HG02763 (cell line): Measurements from ENCODE around the gene CABLES2.

Source experiments
- ATAC-seq: cut with Tn5 transposase; IDR thresholded peaks from one replicate; pipeline ENCODE4 v1.9.1; 2021; ENCODE audit warnings: mild to moderate bottlenecking, moderate library complexity; ENCODE audit not compliant: unreplicated experiment

The CABLES2 gene

DNA sequence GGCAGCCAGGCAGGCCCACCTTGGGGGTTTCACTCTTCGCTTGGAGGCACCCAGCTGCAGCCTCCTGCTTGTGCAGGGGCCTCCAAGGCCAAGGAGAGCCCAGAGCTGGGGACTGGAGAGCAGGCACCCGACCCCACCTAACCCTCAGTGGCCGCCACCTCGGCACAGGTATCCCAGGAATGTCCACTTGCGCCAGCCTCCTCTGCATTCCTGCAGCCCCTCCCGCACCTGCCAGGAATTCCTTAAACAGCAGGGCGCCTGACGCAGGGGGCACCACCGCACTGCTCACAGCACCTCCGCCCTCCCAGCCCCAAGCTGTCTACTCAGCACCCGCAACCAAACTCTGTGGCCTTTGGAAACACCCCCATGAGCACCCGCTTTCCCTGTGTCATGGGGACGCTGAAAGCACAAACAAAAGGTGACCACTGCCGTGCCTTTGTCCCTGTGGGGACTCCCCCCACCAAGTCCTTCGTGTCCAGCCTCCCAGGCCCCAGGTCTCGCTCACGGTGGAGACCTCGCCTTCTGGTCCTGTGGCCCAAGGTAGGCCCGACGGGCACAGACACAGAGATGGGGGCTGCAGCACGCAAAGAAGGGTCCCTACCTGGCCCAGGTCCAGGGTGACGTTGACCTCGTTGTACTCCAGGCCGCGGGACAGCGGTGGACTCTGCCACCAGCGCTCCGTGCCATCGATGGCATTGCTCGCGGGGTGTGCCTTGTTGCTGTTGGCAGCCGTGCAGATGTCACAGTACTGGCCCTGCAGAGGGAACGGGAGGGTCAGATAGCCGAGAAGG, 45.1 kb downstream of the CABLES2 start:
- no peak for ATAC-seq

DNA sequence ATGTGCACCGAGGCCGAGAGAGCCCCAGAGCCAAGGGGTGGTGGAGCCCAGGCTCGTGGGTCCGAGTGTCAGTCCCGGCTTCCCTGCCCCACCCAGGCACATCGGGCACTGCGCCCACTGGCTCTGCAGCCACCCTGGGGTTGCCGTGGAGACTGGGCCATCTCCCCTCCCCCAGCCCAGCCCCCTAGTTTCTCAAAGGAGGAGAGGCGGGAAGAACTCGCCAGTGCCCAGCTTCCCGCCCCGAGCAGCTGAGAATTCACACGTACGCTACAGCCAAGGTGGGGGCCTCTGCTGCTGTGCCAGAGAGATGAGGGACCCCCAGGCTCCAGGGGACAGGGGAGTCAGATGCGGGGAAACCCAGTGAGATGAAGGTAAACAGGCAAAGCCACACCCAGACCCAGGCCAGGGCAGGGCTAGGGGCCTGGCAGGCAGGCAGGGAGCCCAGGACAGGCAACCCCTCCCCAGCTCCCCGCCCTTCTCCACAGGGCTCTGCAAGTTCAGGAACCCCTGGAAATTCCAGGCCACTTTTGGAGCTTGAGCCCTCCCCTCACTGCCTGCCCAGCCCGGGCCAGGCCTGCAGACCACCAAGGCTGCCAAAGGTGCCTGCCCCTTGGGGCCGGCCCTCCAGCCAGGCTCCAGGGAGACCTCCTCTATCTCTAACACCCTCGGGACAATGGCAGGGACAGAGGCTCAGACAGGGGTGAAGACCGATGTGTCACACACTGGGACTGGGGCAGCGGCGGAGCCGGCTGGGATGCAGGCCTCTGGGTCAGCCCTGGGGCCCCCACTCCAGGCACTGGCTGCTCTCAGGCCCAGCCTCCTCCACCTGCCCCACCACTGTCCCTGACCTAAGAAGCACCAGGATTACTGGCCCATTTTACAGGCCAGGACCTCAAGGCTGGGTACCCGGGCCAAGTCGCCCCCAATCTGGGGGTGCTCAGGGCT, 46.0 kb downstream of the CABLES2 start:
- no peak for ATAC-seq

DNA sequence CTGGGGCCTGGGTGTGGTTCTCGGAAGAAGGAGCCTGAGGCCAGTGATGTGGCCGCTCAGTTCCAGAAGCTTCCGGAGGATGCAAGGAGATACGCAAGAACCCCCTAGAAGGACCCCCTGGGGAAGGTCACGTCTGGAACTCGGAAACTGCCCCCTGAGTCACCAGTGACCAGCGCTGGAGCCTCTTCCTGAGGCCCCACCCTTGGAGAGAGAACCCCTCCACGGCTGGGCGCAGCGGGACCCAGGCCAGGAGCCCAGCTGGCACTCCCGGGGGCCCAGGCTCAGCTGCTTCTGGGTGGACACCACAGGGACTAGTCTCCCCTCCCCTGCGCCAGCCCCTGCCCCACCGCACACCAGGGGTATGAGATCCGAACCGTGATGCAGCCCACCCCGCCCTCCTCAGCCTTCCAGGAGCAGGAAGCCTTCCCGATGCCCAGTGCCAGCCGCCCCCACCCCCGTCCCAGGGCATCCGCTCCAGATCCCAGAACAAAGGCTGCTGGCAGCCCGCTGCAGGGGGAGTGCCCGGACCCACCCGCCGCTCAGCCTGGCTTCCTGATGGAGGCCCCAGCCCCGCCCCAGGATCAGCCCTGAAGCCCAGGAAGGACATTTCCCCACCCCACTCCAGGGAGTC, 47.5 kb downstream of the CABLES2 start:
- no peak for ATAC-seq

DNA sequence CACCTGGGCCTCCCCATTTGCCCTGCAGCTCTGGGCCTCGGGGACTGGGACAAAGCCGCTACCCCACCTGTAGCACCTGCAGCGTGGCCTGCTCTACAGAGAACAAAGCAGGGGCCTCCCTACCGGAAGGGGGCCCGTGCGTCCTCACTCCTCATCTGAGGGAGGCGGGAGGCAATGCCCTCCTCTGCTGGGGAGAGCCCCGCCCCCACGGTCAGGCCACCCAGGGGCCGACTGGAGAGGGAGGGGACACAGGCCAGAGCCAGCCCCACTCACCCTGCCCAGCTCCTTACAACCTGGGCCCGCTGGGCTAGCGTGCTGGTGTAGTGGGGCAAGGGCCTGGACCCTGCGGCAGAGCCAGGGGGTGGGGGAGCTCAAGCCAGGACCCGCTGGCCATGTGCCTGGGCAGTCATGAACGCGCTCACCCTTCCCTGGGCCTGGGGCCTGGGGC, 48.0 kb downstream of the CABLES2 start:
- ATAC-seq = no peak

DNA sequence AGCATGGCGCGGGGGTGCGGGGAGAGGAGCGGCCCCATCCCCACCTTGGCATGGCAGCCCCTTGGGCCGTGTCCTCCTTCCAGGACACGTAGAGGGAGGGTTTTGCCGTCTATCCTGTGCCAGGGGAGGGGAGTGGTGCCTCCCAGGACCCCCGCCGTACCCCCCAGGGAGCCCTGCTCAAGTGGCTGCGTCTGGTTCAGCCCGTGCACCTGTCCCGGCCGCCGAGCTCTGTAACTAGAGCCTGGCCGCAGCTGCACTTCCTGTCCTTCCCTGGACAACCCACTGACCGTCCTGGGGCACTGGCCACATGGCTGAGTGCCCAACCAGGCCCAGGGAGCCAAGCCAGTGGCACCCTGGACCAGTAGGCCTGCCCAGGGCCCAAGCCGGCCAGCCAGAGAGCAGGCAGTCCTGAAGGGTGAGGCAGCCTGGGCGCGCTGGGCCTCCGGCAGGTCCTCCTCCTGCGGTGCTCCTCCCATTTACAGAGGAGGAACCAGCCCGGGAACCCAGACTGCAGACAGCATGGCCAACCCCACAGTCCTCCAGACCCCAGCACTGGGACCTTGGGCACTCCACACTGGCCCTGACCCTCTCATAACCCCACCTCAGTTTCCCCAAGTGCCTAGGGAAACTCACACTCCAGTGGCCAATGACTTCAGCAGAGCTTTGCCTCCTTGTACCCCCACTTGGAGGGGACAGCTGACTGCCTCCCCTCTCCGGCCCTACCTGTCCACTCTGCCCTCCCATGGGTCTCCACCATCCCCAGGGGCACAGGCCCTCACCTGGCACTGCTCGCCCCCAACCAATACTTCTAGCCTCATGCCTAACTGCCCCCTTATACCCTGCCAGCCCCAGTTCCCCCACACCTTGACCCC, 48.7 kb downstream of the CABLES2 start:
- no peak for ATAC-seq

DNA sequence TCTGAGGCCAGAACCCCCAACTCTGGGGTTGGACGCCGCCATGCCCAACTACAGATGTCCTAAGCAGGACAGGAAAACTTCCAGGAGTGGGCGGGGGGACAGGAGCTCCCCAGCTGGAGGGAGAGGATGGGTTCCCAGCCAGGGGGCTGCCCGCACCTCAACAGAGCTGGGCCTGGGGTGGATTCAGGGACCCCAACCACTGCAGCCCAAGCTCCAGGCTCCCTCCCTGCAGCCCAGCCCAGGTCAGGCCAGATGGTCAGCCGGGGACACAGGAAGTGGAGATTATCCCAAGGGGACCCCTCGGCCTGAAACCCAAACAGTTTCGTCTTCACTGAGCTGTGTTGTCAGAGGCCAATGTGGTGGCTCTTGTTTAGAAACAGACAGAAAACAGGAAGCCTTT, 49.4 kb downstream of the CABLES2 start:
- no peak for ATAC-seq

DNA sequence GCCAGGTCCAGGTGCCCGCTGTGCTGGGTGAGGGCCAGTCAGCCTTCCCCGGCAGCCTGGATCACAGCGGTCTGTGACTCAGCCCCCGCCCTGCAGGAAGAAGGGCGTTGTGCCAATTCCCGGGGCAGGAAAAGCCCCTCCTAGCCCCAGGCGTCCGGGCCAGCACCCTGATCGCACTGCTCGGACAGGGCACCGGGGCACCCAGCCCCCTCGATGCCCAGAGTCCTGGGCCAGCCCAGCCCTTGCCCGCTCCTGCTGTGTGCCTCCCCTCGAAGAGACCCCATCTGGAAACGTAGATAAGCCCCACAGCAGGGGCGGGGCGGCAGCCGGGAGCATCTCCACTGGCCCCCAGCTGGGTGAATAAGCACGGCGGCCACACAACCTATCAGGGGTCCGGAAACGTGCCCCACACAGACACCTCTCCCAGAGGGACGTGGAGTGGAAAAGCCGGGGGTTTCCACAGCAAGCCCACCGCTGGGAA, 49.9 kb downstream of the CABLES2 start:
- no peak for ATAC-seq

DNA sequence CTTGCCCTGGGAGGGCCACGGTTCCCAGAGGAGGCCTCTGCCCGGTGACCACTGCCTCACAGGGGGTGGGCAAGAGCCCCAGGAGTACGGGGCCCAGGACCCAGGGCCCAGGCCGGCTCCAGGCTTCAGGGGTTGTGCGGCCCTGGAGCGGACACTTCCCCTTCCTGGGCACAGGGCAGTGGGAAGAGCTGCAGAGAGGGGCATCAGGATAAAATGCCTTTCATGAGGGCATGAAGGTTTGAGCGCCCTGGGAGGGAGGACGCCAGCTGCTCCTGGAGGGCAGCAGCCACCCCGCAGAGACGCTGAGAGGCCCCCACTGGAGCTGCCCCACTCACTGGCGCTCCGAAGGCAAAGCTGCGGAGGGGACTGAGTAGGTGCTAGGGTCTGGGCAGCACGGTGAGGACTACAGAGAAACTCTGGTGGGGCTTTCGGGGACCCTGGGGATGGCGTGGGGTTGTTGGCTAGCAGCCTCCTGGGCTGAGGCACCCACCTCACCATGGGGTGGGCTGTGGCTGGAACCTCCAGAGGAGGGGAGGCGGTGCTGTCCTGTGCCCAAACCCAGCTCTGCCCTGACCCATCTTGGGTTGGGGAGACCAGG, 50.4 kb downstream of the CABLES2 start:
- no peak for ATAC-seq

DNA sequence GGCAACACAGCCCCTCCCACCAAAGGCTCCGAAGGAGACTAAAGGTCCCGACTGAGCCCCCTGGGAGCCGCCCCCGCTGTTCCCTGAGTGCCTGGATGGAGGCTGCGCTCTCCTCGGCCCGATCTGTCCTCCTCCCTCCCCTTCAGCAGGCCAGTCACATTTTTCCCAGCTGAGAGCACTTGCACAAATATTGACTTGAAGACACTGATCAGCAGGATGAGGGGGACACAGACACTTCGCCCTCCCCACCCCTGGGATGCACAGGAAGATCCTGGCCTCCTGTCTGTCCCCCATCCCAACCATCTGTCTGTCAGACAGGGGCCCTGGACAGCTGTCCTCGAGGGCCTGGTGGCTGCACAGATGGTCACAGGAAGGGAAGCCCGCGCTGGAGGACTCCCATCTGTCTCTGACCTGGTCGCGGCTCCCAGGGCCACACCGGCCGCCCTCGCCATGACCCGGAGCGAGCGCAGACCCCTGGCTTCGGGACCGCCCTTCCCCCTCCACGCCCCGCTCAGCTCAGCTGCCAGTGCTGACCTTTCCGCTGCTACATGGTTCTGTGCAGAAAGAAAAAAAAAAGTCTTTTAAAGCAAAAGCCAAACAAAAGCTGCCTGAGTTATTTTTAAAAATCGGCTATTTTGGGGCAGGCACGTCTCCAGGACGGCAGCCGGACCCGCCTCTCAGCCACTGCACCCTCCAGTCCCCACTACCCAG, 51.1 kb downstream of the CABLES2 start:
- no peak for ATAC-seq

DNA sequence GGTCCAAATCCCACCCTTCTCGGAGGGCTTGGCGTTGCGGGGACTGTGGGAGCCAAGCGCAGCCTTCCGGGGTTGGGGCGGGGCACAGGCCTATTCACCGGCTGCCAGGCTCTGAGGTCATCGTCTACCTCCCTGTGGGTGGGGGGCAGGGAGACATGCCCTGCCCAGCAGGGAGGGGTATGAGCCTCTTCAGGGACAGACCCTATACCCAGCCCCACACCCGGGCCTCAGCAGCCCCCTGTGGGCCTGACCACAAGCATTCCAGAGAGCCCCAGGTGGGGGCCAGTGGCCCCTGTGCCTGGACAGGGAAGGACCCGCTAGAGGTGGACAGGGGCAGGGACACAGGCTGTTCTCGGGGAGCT, 51.6 kb downstream of the CABLES2 start:
- no peak for ATAC-seq

DNA sequence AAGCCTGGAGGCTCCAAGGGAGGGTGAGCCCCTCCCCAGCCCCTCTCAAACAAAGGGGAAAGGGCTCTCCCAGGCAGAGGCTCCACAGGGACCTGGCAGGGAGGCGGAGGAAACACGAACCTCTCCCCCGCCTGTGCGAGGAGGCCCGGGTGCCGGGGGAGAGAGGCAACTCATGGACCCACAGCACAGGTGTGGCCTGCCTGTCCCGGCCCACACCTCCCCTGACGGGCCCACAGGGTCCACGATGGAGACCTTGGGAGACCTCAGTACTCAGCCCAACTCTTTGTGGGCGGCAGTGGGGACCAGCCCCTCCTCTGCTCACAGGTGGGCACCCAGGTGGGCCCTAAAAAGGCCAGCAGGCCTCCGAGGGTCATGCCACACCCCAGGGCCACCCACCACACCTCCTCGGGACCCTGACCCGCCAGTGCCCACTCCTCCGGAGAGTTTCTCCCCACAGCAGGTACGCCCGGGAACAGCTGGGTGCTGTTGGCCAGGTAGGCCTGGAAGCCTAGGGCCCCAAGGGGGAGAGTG, 52.2 kb downstream of the CABLES2 start:
- no peak for ATAC-seq

DNA sequence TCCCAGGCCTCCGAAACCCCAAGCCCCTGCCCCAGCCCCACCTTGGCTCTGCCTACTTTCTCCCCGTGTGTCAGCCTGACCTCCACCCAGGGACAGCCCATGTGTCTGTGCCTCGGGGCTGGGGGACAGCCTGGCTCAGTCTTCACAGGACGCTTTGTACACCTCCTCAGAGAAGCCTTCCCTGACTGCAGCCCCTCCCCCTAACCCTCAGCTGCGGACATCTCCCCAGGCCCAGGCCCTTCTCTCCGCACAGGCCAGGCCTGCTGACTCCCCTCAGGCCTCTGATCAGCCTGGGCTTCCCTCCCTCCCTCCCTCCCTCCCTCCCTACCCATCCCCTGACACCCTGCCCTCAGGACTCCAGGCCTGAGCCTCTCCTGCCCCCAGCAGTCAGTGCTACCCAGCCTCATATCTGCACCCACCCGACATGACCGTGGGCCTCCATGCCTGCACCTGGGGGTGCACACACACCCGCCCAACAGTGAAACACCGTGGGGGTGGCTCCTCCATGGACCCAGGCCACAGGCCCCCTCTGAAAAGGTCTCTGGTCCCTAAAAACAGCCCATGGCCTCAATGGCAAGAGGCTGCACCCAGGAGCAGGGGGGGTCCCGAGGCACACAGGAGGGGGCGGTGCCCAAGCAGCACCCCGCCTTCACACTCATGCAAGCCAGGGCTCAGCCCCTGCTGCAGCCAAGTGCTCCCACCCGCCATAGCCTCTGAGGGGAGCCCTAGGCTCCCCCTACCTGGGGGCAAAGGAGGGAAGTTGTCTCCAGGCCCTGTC, 52.9 kb downstream of the CABLES2 start:
- ATAC-seq = no peak

DNA sequence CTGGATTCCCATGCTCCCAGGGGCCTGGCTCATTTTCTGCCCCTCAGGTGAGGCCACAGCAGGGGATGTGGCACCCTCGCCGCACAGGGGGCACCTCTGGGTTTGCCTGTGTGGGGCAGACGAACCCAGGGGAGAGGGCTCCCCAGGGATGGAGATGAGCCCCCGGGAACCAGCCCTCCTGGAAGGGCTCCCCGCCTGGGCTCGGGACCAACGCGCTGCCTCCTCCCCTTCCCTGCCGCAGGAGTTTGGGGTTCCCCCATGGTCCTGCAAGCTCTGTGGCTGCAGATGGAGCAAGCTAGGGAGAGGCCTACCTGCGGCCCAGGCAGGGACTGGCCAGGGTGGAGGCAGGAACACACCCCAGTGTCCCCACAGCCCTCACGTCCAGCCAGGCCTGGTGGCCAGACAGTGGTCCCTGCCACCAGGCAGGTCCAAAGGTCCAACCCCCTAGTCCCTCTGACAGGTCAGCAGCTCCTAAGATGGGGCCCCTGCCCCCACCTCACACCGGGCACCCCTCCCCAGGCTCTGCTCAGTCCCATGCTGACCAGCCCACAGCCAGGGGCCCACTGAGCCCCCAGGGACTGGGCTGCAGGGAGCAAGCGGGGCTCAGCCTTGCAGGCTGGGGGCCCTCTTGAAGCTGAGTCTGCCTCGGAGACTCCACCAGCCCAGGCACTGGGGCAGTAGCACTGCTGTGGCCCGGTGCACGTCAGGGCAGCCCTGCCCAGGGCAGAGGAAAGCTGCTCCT, 53.6 kb downstream of the CABLES2 start:
- ATAC-seq = no peak

DNA sequence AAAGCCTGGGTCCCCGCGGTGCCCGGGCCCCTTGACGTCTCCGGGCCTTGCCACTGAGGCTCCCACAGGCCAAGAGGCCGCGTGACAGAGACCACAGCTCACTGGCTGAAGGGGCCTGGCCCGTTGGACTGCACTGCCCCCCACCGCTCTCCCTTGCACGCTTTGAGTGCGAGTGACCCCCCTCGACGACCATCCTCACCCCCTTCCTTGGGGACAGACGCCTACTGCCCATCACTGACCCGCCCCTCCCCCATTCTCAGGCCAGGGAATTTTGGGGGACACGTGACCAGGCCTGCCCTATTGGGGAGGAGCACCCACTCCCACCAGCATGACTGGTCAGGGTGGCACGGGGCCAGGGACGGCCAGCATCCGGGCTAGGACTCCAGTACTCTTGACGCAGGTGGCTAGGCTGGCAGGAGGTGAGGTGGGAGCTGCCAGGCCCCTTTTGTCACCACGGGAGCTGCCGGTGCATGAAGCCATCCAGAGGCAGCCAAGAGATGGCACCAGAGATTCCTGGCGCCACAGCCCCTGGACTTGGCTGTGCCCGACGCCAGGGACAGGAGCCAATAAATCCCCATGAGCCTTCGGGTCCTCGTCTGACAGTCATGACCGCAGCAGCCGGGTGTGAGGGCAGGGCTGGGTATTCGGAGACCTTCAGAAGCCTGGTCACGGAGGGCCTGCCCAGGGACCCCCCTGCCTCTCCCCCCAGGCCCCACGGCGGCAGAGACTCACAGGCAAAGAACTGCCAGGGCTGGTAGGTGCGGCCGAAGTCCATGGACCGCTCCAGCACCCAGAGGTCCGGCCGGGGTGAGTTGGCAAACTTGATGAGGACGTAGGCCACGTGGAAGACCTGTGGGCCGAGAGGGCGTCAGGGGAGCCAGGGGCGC, 54.4 kb downstream of the CABLES2 start:
- ATAC-seq = no peak

DNA sequence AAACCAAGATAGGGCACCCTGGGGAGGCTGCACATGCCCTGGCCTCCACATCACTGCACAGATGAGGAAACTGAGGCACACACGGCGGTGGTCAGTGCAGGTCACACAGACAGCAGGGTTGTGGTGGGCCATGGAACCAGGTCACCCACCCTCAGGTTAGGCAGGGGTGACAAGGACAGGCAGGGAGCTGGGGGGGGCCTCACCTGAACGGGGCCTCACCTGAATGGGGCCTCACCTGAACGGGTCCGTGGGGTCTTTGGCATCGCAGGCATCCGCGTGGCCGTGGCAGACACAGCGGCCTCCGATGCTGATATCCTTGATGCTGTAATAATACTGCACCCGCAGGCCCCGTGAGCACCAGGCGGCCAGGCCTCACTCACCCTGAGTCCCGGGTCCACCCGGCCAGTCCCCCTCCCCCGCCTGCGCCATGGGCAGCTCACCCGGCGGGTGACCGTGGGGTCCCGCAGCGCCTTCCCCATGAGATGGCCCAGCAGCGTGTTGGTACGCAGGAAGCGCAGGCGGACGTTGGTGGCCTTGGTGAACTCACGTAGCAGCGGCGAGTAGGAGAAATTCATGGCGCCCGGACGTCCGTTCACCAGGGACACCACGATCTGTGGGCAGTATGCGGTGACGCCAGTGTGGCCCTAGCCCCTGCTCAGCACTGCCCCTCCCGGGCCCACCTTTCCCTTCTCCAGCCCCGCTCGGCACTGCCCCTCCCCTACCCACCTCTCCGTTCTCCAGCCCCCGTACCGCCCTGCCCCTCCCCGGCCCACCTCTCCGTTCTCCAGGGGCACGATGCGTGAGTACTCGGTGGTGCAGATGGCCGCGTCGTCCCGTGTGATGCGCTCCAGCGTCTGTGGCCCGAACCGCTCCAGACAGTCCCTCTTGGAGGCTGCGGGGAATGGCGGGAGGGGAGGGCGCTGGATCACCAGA, 55.4 kb downstream of the CABLES2 start:
- no peak for ATAC-seq
